Thyroid gland (tissue), 4 donors: Measurements from ENCODE around the gene MGLL.
"Not testable (repeated sequence)": the region's sequence is repeated elsewhere in the genome, so short reads cannot be mapped to it uniquely, and the experiment has no call there.

Experiments
- POLR2A ChIP-seq, 2 donors: fragments of 450-650 bp; IDR thresholded peaks; one replicate each; pipeline ENCODE4 v1.6.1; 2017; ENCODE audit warnings: antibody characterized with exemption in 2 of 2, mild to moderate bottlenecking in 2 of 2, moderate library complexity in 1 of 2
- TF ChIP-seq, protein P1 (sequence below), 6 experiments: fragments of 200-600 bp in 3 of 6; fragments of 450-650 bp in 3 of 6; sonication (generic) in 3 of 6; IDR thresholded peaks; one replicate each; pipeline ENCODE4 v1.5.1; 2016 to 2019; ENCODE audit warnings: antibody characterized with exemption in 6 of 6, mild to moderate bottlenecking in 2 of 6, inconsistent platforms in 1 of 6, moderate library complexity in 1 of 6

DNA sequence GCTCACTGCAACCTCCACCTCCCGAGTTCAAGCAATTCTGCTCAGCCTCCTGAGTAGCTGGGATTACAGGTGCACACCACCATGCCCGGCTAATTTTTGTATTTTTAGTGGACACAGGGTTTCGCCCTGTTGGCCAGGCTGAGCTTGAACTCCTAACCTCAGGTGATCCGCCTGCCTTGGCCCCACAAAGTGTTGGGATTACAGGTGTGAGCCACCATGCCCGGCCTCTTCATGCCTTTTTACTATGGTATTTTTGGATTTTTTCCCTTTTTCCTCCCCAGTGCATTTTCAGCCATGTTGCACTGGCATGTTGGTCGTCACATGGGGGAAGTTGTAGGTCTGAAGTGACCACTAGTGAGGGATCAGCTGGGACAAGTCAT lies 140.2 kb downstream of the MGLL start:
- TF ChIP-seq, protein P1, sequence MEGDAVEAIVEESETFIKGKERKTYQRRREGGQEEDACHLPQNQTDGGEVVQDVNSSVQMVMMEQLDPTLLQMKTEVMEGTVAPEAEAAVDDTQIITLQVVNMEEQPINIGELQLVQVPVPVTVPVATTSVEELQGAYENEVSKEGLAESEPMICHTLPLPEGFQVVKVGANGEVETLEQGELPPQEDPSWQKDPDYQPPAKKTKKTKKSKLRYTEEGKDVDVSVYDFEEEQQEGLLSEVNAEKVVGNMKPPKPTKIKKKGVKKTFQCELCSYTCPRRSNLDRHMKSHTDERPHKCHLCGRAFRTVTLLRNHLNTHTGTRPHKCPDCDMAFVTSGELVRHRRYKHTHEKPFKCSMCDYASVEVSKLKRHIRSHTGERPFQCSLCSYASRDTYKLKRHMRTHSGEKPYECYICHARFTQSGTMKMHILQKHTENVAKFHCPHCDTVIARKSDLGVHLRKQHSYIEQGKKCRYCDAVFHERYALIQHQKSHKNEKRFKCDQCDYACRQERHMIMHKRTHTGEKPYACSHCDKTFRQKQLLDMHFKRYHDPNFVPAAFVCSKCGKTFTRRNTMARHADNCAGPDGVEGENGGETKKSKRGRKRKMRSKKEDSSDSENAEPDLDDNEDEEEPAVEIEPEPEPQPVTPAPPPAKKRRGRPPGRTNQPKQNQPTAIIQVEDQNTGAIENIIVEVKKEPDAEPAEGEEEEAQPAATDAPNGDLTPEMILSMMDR (IDR thresholded peaks at IDR 0.05) = not testable (repeated sequence)
- not testable (repeated sequence) for TF ChIP-seq POLR2A (IDR thresholded peaks at IDR 0.05)
